ENCODE data around the gene LOXL4.

LOXL4 gene

DNA sequence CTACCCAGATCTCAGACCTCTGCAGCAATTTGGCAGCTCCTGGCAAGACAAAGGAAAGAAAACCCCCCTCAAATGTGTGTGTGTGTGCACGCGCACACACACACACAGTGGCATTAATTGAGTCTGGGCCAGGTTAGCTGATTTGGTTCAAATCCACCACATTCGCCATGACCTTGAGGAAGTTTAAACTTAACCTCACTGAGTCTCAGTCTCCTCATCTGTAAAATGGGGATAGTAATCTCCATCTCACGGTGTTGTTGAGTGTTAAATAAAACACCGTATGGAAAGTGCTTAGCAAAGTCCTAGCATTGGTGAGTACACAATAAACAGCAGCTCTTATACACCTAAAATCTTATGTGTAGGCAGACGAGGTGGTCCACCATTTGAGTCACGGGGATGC lies 4.9 kb downstream of the LOXL4 start:
- DNase-seq, result no peak

GRCh38 chr10:98262571-98262970 lies 5.4 kb downstream of the LOXL4 start:
- DNase-seq, result peak; percentile 34

GRCh38 chr10:98261436-98262277 lies 6.3 kb downstream of the LOXL4 start:
- no peak for DNase-seq

GRCh38 chr10:98260752-98261151 lies 7.2 kb downstream of the LOXL4 start:
- no peak for DNase-seq

- DNase-seq, result no peak
Measured at GRCh38 chr10:98260350-98260749, 7.6 kb downstream of the LOXL4 start.

GRCh38 chr10:98259606-98260315 lies 8.2 kb downstream of the LOXL4 start:
- DNase-seq, result no peak

- DNase-seq, result no peak
Measured at GRCh38 chr10:98258683-98259454, 9.1 kb downstream of the LOXL4 start.

GRCh38 chr10:98257961-98258360 lies 10.0 kb downstream of the LOXL4 start:
- no peak for DNase-seq

- DNase-seq, result no peak
Measured at GRCh38 chr10:98257198-98257597, 10.8 kb downstream of the LOXL4 start.

DNA sequence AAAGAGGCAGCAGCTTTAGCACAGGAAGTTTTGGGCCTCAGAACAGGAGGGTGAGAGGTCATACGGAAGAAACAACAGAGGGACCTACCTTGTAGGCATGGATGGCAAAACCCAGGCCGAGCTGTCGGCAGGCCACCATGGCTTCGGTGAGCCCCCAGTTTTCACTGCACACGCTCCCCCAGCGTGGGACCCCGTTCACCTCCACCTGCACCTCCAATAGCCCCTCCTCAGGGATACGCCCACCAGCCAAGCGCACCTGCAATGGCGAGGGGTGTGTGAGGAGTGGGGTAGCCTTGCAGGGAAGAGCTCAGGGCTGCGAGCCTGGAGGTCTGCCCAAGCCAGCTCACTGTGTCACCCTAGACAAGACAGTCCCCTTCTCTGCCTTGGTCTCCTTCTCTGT lies 11.3 kb downstream of the LOXL4 start:
- DNase-seq, result no peak

- DNase-seq, result no peak
Measured at GRCh38 chr10:98255146-98255877, 12.7 kb downstream of the LOXL4 start.

GRCh38 chr10:98254234-98254974 lies 13.6 kb downstream of the LOXL4 start:
- no peak for DNase-seq

GRCh38 chr10:98253499-98253898 lies 14.5 kb downstream of the LOXL4 start:
- no peak for DNase-seq

DNA sequence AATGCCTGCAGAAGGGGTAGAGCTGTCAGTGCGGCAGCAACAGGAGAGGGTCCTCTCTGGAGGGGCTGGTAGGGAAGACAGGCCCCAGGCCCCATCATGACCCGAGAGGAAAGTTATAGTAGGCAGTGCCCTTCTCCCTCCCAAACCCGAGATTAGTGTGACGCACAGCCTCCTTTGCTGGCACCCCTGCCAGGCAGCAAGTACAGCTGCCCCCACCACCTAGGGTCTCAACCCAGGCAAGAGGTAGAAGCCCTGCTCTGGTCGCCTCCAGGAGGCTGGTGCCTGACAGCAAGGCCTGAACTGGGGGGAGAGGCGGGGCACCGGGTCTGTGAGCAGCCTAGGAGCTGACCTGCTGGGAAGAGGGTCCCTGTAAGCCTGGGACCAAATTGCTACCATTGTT lies 15.5 kb downstream of the LOXL4 start:
- DNase-seq, result no peak

DNA sequence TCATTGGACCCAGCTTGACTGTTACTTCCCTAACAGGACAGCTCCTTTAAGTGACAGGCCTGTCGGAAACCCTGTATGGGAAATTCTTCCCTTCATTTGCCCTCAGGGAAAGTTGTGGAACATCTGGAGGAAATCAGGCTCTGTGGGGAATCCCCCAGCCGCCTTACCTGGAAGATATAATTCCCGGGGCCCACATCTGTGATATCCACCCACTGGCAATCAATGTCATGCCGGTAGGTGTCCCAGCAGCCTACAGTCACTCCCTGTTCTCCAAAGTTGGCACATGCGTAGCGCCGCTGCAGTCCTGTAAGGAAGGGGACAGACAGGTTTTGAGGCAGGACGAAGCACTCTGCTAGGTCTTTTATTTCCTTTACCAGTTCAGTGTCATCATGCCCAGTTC lies 16.6 kb downstream of the LOXL4 start:
- no peak for DNase-seq

DNA sequence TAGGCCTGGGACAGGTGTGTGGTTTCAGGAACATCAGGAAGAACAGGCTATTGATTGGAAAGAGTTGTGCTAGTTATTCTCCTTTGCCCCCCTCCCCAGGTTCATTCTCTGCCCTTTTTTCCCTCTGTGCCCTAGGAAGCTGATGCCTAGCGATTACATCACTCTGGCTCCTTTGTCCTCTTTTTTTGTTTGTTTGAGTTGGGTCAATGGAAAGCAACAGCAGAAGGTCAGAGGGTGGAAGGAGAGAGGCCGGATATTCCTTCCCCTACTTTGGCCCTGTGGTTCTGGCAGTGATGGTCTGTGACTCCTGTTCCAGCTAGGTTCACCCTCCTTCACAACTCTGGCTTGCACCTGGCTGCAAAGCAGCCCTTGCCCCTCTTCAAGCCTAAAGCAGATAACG lies 18.9 kb downstream of the LOXL4 start:
- no peak for DNase-seq

DNA sequence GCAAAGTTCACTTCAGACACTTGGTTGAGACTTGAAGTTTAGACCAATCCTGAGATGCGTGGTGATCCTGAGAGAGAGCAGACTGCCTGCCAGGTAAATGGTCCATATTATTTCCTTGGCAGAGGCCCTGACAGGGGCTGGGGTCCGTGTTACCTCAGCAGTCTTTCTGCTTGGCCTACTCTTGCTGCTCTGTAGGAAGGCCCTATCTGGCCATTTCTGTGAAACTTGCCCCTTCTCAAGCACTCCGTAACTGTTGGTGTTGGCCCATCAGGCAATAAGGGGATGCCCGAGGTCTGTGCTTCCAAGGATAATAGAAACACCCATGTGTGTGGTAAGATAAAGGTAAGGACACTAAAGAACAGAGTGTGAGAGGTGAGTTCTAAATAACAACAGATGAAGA lies 20.0 kb downstream of the LOXL4 start:
- no peak for DNase-seq

DNA sequence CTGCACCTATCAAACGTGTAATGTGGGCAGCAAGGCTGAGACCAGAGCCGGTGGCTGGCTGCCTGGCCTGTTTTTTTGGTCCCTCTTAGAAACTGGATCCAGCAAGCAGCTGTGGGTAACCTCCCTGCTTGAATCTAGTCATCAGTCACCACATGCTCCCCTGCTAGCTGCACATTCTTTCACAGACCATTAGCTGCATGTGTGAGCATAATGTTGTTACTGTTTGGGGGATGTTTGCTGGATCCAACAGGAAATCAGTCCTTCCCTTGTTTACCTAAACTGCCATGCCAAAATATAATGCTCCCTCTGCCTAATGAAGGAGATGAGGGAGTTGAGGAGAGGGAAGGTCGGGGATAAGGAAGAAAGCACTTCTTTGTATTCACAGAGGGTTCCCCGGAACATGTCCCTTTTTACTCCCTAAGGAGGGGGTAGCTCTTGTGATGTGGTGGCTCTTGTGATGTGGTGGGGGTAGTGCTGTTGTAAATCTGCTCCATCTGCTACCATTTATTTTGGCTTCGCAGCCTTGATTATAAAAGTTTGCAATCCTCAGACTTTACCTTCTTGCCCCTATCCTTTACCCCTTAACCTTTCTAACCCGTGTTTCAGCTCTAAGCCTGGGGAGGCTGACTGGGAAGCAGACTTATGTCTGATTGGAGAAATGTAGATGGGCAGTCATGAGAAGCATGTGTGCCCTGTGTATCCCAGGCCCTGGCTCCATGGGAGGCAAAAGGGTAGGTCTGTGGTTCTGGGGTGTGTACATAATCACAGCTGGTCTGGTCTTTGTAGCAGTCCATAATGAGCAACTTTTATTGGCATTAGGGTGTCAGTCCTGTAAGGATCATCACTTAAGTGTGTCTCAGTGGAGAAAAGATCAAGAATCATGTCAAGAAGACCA lies 20.8 kb downstream of the LOXL4 start:
- no peak for DNase-seq

DNA sequence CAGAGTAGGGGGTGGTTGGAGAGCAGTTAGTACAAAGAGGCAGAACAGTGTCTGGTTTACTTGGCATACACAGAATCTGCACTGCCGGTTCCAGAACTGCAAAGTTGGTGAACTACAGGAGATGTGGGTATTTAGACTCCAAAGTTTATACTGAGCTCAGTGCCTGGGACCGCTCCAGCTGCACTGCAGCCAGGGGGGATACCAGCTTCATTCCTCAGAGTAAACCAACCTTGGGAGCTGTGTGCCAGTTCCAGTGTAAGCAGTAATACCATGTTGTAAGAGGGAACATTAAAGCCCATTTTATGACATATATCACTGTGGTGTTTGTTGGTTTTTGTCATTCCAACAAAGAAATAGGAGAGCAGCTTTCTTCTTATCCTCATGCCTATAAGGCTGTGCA lies 23.4 kb downstream of the LOXL4 start:
- DNase-seq, result no peak

GRCh38 chr10:98244141-98244540 lies 23.9 kb downstream of the LOXL4 start:
- DNase-seq, result no peak

DNA sequence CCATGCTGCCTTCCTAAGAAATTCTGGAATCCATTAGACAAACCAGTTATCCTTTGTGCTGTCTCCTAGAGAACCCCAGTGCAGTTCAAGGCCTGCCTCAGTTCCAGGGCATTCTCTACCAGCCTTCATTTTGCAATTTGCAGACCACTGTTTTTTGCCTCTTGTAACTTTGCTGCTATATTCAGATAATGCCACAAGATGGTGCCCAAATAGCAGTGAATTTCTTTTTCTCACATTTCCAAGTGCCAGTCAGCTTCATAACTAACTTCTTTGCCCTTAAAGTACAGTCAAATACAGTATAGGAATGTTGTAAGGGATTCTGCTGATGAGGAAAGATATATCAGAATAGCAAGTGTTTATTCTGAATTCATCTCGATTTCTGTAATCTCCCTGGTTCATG lies 25.2 kb downstream of the LOXL4 start:
- no peak for DNase-seq

All from NCI-H226 (cell line).